ENCODE data around the gene CPZ.

CPZ gene

DNA sequence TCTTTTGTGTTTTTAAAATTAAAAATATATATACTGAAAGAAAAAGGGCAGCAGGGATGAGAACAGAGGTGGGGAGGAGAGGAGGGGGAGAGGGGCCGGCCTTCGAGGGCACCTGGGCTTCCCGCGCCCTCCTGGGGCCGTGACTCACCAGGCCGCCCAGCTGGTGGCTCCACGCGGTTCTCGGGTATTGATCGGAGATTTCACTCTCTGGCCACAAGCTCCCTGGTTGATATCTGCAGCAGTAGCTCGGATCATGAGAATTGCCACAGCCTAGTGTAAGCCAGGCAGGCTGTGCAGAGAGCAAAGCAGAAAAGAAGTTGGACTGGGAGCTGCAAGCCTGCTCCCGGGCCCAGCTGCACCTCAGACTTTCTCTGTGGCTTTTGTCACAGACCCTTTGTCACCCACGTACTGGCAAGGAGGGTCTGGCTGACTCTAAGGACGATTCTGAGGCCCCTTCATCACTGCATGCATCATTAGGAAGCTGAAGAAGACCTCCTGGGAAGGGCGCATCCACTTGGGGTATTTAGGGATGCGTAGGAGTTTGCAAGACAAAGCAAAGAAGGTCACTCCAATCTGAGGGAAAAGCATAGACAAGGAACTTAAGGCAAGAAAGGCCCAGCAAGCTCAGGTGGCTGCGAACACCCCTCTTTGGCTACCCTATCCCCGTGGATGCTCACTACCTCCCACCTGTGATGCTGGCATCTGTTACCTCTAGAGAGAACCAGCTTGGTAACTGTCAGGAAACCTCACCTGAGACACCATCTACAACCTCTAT lies 71.7 kb downstream of the CPZ start:
- Histone ChIP-seq H3K9me3 (no peaks in the 10 kb centered on the region), H3K4me3 (ENCODE audit: low read depth, low read length) (no peak overlapping the region), H3K27me3 (no peaks in the 10 kb centered on the region; the same call in none of the 2 replicates), H3K36me3 (no peaks in the 10 kb centered on the region), H3K4me1 (no peaks in the 10 kb centered on the region)
- DNase-seq, result no peak
- no peak for TF ChIP-seq CTCF (IDR thresholded peaks at IDR 0.05; ENCODE audit: low read depth, low read length)

DNA sequence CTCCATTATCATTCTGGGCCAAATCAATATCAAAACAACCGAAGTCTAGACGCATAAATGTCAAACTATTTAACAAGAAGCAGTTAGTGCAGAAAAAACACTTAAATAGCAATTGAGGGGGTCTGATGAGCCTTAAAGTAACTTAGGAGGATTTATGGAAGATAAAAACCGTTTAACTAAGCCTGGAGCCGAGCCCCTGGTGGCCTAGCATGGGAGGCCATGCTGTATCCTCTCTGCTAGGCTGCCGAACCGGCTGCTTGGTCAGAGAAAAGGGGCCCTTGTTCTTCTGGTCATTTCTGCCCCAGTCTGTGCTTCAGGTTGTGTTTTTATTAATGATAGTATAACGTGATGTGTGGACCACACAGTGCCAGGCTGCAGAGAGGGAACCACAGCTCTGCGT lies 72.4 kb downstream of the CPZ start:
- no peak for DNase-seq
- TF ChIP-seq CTCF (IDR thresholded peaks at IDR 0.05; ENCODE audit: low read depth, low read length), result peak; percentile 12; the same call in 1 of the 2 replicates
- Histone ChIP-seq H3K36me3 (no peaks in the 10 kb centered on the region), H3K4me1 (no peaks in the 10 kb centered on the region), H3K27me3 (no peaks in the 10 kb centered on the region; the same call in none of the 2 replicates), H3K9me3 (no peaks in the 10 kb centered on the region), H3K4me3 (ENCODE audit: low read depth, low read length) (no peak overlapping the region)

DNA sequence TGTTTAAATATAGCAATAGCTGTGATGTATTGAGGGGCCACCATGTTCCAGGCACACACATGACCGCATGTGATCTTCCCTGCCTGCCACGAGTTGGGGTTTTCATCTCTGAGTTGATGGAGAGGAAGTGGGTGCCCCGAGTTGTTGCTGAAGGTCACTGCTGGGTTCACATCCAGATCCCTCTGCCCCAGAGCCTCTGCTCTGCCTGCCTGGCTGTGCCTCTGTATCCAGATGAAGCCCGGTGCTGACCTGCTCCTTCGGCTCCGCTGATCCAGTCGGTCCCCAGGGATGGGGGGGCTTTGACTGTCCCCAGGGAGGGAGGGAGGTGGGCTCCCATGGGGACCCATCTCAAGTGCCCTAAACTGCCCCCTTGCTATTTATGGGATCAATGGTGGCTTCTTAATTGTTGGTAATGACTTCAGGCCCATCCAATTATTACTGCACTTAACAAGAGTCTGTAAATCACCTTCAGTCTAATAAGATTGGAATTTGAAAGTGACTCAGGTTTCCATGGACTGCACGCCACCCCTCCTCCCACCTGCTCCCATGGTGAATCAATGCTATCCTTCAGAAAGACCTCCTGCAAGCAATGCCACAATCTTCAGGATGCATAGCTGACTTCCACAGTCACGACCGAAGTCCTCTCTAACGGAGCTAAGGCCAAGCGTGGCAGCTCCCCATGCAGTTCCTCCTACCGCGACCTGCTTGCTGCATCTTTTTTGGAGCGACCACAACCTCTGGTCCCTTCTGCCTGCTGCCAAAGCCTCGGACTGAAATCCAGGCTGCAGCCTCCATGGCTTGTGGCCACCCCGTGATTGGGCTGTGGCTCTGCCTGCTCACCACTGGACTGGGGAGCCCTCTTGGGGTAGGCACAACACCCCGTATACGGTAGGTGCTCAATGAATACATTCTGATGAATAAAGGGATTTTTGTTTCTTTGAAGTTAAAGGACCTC lies 73.1 kb downstream of the CPZ start:
- no peak for DNase-seq
- no peak for TF ChIP-seq CTCF (IDR thresholded peaks at IDR 0.05; ENCODE audit: low read depth, low read length)
- no peaks in the 10 kb centered on the region for H3K9me3 ChIP-seq
- H3K36me3 ChIP-seq, result no peaks in the 10 kb centered on the region
- H3K4me1 ChIP-seq, result no peaks in the 10 kb centered on the region
- H3K27me3 ChIP-seq, result no peaks in the 10 kb centered on the region; the same call in none of the 2 replicates
- H3K4me3 ChIP-seq (ENCODE audit: low read depth, low read length), result no peak overlapping the region

DNA sequence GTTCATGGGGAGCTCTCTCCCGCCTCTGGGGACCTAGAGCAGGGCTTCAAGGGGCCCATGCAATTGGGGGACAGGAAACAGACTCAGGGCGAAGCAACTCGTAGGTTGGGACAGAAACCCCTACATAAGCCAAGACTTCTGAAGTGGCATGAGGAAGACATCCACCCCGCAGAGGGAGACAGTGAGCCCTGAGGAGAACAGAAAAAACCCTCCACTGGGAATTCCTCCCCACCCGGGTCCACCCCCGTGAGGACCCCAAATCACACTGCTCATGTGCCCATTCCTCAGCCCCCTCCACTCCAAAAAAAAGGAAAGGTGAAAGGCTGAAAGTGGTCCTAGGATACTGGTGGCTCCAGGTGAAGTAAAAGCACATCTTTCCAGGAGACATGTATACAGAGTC lies 74.0 kb downstream of the CPZ start:
- Histone ChIP-seq H3K9me3 (no peaks in the 10 kb centered on the region), H3K4me1 (no peaks in the 10 kb centered on the region), H3K36me3 (no peaks in the 10 kb centered on the region), H3K4me3 (ENCODE audit: low read depth, low read length) (no peak overlapping the region), H3K27me3 (peaks cover 6% of the 10 kb centered on the region)
- TF ChIP-seq CTCF (IDR thresholded peaks at IDR 0.05; ENCODE audit: low read depth, low read length), result no peak
- DNase-seq, result no peak

All from BE2C (cell line).